Right forelimb (tissue), 1 donor: ENCODE results near the gene FGFR3.

Source experiments
- DNase-seq: peaks from one replicate; pipeline ENCODE4 v3.0.0-alpha.2; 2018

The FGFR3 gene

GRCh38 chr4:1789552-1789951 lies 3.5 kb upstream of the FGFR3 start:
- no peak for DNase-seq

- DNase-seq = no peak
Measured at GRCh38 chr4:1790005-1790404, 3.1 kb upstream of the FGFR3 start.

- no peak for DNase-seq
Measured at GRCh38 chr4:1792158-1792831, 798 bp upstream of the FGFR3 start.

GRCh38 chr4:1793496-1793840 lies 375 bp downstream of the FGFR3 start:
- no peak for DNase-seq

- DNase-seq = no peak
Measured at GRCh38 chr4:1793940-1794808, 1.1 kb downstream of the FGFR3 start.

GRCh38 chr4:1794809-1795298 lies 1.8 kb downstream of the FGFR3 start:
- DNase-seq = no peak

- DNase-seq = no peak
Measured at GRCh38 chr4:1795299-1796195, 2.5 kb downstream of the FGFR3 start.

- DNase-seq = no peak
Measured at GRCh38 chr4:1796486-1797204, 3.6 kb downstream of the FGFR3 start.

- no peak for DNase-seq
Measured at GRCh38 chr4:1797298-1797860, 4.3 kb downstream of the FGFR3 start.

- DNase-seq = no peak
Measured at GRCh38 chr4:1797861-1798579, 4.9 kb downstream of the FGFR3 start.

GRCh38 chr4:1798580-1799386 lies 5.7 kb downstream of the FGFR3 start:
- no peak for DNase-seq

- no peak for DNase-seq
Measured at GRCh38 chr4:1799387-1800375, 6.6 kb downstream of the FGFR3 start.

GRCh38 chr4:1800805-1801204 lies 7.7 kb downstream of the FGFR3 start:
- no peak for DNase-seq

GRCh38 chr4:1801286-1801958 lies 8.3 kb downstream of the FGFR3 start:
- DNase-seq = no peak

GRCh38 chr4:1802151-1802715 lies 9.1 kb downstream of the FGFR3 start:
- DNase-seq = no peak

- no peak for DNase-seq
Measured at GRCh38 chr4:1802720-1803522, 9.8 kb downstream of the FGFR3 start.
